ENCODE results near the gene ARHGAP22. TPM values are rescaled to one million over a fixed set of nuclear protein-coding genes. Genes with fewer than 3 reads are reported as not detected.

The ARHGAP22 gene
- total and polyA plus RNA-seq, 2 experiments from 2014 or later = 41.9 to 44.4 TPM

- peaks cover 92% of the 10 kb centered on the region for H3K79me2 ChIP-seq (ENCODE audit: insufficient read depth)
- H3F3A ChIP-seq (ENCODE audit: insufficient read depth) = peaks cover 28% of the 10 kb centered on the region; the same call in 1 of the 2 replicates
- WGBS, 2 experiments (ENCODE audit: low coverage in 1 of 2, low lambda C conversion rate in 2 of 2, missing lambda C conversion rate in 2 of 2) = 94 to 95% methylated on average over 8 of the region's 8 CpGs
- peaks cover 11% of the 10 kb centered on the region; the same call in 1 of the 2 replicates for H3K36me3 ChIP-seq (ENCODE audit: low read depth)
- no peak for TF ChIP-seq EZH2phosphoT487 (IDR thresholded peaks at IDR 0.05; ENCODE audit: insufficient read depth, low read depth)
- no peak for TF ChIP-seq EZH2 (IDR thresholded peaks at IDR 0.05; ENCODE audit: insufficient read depth, poor library complexity, severe bottlenecking)
- no peak overlapping the region for H2AFZ ChIP-seq
- in situ Hi-C loops (cut with MboI) = no loop called here
- no peaks in the 10 kb centered on the region for H3K27me3 ChIP-seq (replicated peaks; ENCODE audit: insufficient read depth)
- no peak overlapping the region for H3K4me2 ChIP-seq (ENCODE audit: unreplicated experiment)
- H3K9me2 ChIP-seq (ENCODE audit: insufficient read depth) = no peaks in the 10 kb centered on the region
- no peaks in the 10 kb centered on the region for H3K4me1 ChIP-seq (ENCODE audit: insufficient read depth)
- H3K4me3 ChIP-seq = no peak overlapping the region
- no peak overlapping the region for H3K27ac ChIP-seq
- H4K20me1 ChIP-seq (ENCODE audit: insufficient read depth) = 0 out of 2 replicates have a peak, but pooled peaks cover 4% of the 10 kb centered on the region
- no peaks in the 10 kb centered on the region for H3K9me3 ChIP-seq (ENCODE audit: low read depth)
- DNase-seq = no peak
- no peak overlapping the region for H3K9ac ChIP-seq
Observed at GRCh38 chr10:48568546-48568945, 36.3 kb downstream of the ARHGAP22 start.

- H3K4me3 ChIP-seq = no peak overlapping the region
- no peaks in the 10 kb centered on the region for H3K9me2 ChIP-seq (ENCODE audit: insufficient read depth)
- peaks cover 92% of the 10 kb centered on the region for H3K79me2 ChIP-seq (ENCODE audit: insufficient read depth)
- 70 to 80% methylated on average over 4 of the region's 4 CpGs for WGBS, 2 experiments (ENCODE audit: low coverage in 1 of 2, low lambda C conversion rate in 2 of 2, missing lambda C conversion rate in 2 of 2)
- H3K4me2 ChIP-seq (ENCODE audit: unreplicated experiment) = no peak overlapping the region
- H3K9me3 ChIP-seq (ENCODE audit: low read depth) = no peaks in the 10 kb centered on the region
- no peaks in the 10 kb centered on the region for H3K4me1 ChIP-seq (ENCODE audit: insufficient read depth)
- no peak overlapping the region for H3K27ac ChIP-seq
- TF ChIP-seq EZH2 (IDR thresholded peaks at IDR 0.05; ENCODE audit: insufficient read depth, poor library complexity, severe bottlenecking) = no peak
- TF ChIP-seq EZH2phosphoT487 (IDR thresholded peaks at IDR 0.05; ENCODE audit: insufficient read depth, low read depth) = no peak
- in situ Hi-C loops (cut with MboI) = no loop called here
- no peak for DNase-seq
- H3K9ac ChIP-seq = no peak overlapping the region
- H3K27me3 ChIP-seq (replicated peaks; ENCODE audit: insufficient read depth) = no peaks in the 10 kb centered on the region
- H3K36me3 ChIP-seq (ENCODE audit: low read depth) = peaks cover 11% of the 10 kb centered on the region; the same call in 1 of the 2 replicates
- 0 out of 2 replicates have a peak, but pooled peaks cover 4% of the 10 kb centered on the region for H4K20me1 ChIP-seq (ENCODE audit: insufficient read depth)
- peaks cover 24% of the 10 kb centered on the region; the same call in 1 of the 2 replicates for H3F3A ChIP-seq (ENCODE audit: insufficient read depth)
- H2AFZ ChIP-seq = no peak overlapping the region
Observed at GRCh38 chr10:48568131-48568530, 36.7 kb downstream of the ARHGAP22 start.

- peaks cover 94% of the 10 kb centered on the region for H3K79me2 ChIP-seq (ENCODE audit: insufficient read depth)
- no peaks in the 10 kb centered on the region for H3K4me1 ChIP-seq (ENCODE audit: insufficient read depth)
- 0 out of 2 replicates have a peak, but pooled peaks cover 4% of the 10 kb centered on the region for H4K20me1 ChIP-seq (ENCODE audit: insufficient read depth)
- no peak for DNase-seq
- peaks cover 8% of the 10 kb centered on the region; the same call in 1 of the 2 replicates for H3K36me3 ChIP-seq (ENCODE audit: low read depth)
- H3K4me3 ChIP-seq = no peak overlapping the region
- no peak overlapping the region for H3K4me2 ChIP-seq (ENCODE audit: unreplicated experiment)
- no peaks in the 10 kb centered on the region for H3K27me3 ChIP-seq (replicated peaks; ENCODE audit: insufficient read depth)
- H3F3A ChIP-seq (ENCODE audit: insufficient read depth) = 0 out of 2 replicates have a peak, but pooled peaks cover 18% of the 10 kb centered on the region
- no peak for TF ChIP-seq EZH2 (IDR thresholded peaks at IDR 0.05; ENCODE audit: insufficient read depth, poor library complexity, severe bottlenecking)
- no peak for TF ChIP-seq EZH2phosphoT487 (IDR thresholded peaks at IDR 0.05; ENCODE audit: insufficient read depth, low read depth)
- no peak overlapping the region for H2AFZ ChIP-seq
- WGBS, 2 experiments (ENCODE audit: low coverage in 1 of 2, low lambda C conversion rate in 2 of 2, missing lambda C conversion rate in 2 of 2) = 85 to 89% methylated on average over 3 of the region's 3 CpGs
- H3K9me3 ChIP-seq (ENCODE audit: low read depth) = no peaks in the 10 kb centered on the region
- H3K27ac ChIP-seq = no peak overlapping the region
- no peaks in the 10 kb centered on the region for H3K9me2 ChIP-seq (ENCODE audit: insufficient read depth)
- H3K9ac ChIP-seq = no peak overlapping the region
- in situ Hi-C loops (cut with MboI) = no loop called here
Observed at GRCh38 chr10:48567346-48567745, 37.5 kb downstream of the ARHGAP22 start.

- WGBS, 2 experiments (ENCODE audit: low coverage in 1 of 2, low lambda C conversion rate in 2 of 2, missing lambda C conversion rate in 2 of 2) = 66 to 71% methylated on average over 9 of the region's 9 CpGs
- Histone ChIP-seq H3K9ac (no peak overlapping the region), H2AFZ (no peak overlapping the region), H4K20me1 (ENCODE audit: insufficient read depth) (0 out of 2 replicates have a peak, but pooled peaks cover 4% of the 10 kb centered on the region), H3K4me3 (no peak overlapping the region), H3K27ac (no peak overlapping the region), H3K4me1 (ENCODE audit: insufficient read depth) (no peaks in the 10 kb centered on the region), H3K27me3 (replicated peaks; ENCODE audit: insufficient read depth) (no peaks in the 10 kb centered on the region), H3K4me2 (ENCODE audit: unreplicated experiment) (no peak overlapping the region), H3F3A (ENCODE audit: insufficient read depth) (peaks cover 9% of the 10 kb centered on the region; the same call in 1 of the 2 replicates), H3K79me2 (ENCODE audit: insufficient read depth) (peaks cover 92% of the 10 kb centered on the region), H3K36me3 (ENCODE audit: low read depth) (peaks cover 12% of the 10 kb centered on the region), H3K9me3 (ENCODE audit: low read depth) (no peaks in the 10 kb centered on the region), H3K9me2 (ENCODE audit: insufficient read depth) (no peaks in the 10 kb centered on the region)
- TF ChIP-seq EZH2 (IDR thresholded peaks at IDR 0.05; ENCODE audit: insufficient read depth, poor library complexity, severe bottlenecking) (no peak), EZH2phosphoT487 (IDR thresholded peaks at IDR 0.05; ENCODE audit: insufficient read depth, low read depth) (no peak)
- DNase-seq = no peak
- in situ Hi-C loops (cut with MboI) = no loop called here
Observed at GRCh38 chr10:48564466-48565160, 40.3 kb downstream of the ARHGAP22 start.
